Panc1 (cell line): Measurements from ENCODE around the gene ABO.
"Not testable (repeated sequence)": the region's sequence is repeated elsewhere in the genome, so short reads cannot be mapped to it uniquely, and the experiment has no call there.

Experiments
- POLR2AphosphoS5 ChIP-seq: IDR thresholded peaks from 2 replicates; pipeline ENCODE4 v1.6.1; 2012; ENCODE audit warnings: mild to moderate bottlenecking, low read depth, low read length, moderate library complexity
- TF ChIP-seq, protein P1 (sequence below): fragments of 450-650 bp; IDR thresholded peaks from 2 replicates; pipeline ENCODE4 v1.5.1; 2017; ENCODE audit warnings: mild to moderate bottlenecking

DNA sequence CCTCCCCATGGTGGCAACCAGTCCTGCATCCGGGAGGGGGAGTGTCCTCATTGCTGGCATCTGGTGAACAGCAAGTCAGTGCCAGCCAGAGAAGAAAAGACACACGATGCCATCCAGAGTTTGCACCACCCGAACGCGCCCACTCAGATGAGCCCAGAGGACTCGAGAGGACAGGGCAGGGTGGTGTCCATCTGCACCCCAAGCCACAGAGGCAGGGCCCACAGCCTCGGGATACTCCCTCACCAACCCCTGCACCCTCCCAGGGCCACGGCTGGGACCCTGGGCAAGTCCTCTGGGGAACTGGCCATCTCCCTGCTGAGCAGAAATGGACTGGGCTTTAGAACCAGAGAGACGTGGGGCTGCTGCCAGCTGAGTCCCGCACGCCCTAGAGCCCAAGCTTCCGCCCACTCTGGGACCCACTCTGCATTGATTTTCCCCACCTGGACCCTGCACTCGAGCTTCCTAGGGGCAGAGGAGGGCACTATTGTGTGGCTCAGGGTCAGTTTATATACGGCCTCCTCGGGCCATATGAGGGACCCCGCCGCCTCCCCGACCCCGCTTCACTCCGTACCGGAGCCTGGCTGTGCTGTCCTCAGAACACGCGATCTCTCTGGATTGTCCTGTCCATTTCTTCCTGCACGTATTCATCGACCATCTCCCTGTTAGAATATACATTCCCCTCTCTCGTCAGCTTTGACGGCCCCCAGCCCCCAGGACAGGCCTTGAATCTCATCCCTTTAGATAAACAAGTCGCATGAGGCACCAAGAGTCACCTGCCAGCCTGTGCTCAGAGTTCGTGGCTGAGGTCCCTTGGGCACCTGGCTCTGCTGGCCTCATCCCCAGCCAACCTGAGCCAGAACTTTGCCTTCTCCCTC, 65.4 kb downstream of the ABO start:
- TF ChIP-seq, protein P1, sequence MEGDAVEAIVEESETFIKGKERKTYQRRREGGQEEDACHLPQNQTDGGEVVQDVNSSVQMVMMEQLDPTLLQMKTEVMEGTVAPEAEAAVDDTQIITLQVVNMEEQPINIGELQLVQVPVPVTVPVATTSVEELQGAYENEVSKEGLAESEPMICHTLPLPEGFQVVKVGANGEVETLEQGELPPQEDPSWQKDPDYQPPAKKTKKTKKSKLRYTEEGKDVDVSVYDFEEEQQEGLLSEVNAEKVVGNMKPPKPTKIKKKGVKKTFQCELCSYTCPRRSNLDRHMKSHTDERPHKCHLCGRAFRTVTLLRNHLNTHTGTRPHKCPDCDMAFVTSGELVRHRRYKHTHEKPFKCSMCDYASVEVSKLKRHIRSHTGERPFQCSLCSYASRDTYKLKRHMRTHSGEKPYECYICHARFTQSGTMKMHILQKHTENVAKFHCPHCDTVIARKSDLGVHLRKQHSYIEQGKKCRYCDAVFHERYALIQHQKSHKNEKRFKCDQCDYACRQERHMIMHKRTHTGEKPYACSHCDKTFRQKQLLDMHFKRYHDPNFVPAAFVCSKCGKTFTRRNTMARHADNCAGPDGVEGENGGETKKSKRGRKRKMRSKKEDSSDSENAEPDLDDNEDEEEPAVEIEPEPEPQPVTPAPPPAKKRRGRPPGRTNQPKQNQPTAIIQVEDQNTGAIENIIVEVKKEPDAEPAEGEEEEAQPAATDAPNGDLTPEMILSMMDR: not testable (repeated sequence)
- TF ChIP-seq POLR2AphosphoS5: not testable (repeated sequence)
